ENCODE results near the gene CCT3. TPM values are rescaled to one million over a fixed set of nuclear protein-coding genes. Genes with fewer than 3 reads are reported as not detected.
A peak's percentile ranks its signal among the peaks of the same experiment; 100 is the strongest.
"Not testable (repeated sequence)": the region's sequence is repeated elsewhere in the genome, so short reads cannot be mapped to it uniquely, and the experiment has no call there.

Gene CCT3
- total and polyA plus RNA-seq, 2 donors: 169 to 178 TPM

DNA sequence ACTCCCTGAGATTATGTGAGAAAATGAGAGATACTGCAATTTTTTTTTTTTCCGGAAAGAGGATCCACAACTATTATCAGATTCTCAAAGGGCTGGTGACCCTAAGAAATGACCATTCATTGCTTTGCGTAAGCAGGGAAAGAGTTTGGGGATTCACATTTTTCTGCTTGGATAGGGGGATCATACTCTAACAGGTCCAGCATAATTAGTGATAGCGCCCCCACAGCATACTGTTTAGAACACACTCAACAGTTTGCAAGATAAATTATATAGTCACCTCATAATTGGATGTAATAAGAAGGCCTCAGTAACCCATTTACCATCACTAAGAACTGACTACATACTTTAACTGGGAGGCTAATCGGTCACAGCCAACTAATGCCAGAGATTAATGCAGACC lies 1.9 kb downstream of the CCT3 start:
- H3K27ac ChIP-seq (ENCODE audit: low read depth): no peak overlapping the region
- H3K4me1 ChIP-seq (ENCODE audit: insufficient read depth): peaks cover 2% of the 10 kb centered on the region
- 80% methylated on average over 4 of the region's 4 CpGs for WGBS
- peaks cover 2% of the 10 kb centered on the region for H3K36me3 ChIP-seq (ENCODE audit: insufficient read depth)
- no peak for DNase-seq (ENCODE audit: extremely low spot score)
- H3K4me3 ChIP-seq (ENCODE audit: low read depth, low read length): no peak overlapping the region

GRCh38 chr1:156323179-156323578 lies 14.9 kb downstream of the CCT3 start:
- not testable (repeated sequence) for H3K4me3 ChIP-seq (ENCODE audit: low read depth, low read length); H3K36me3 ChIP-seq (ENCODE audit: insufficient read depth); DNase-seq (ENCODE audit: extremely low spot score); H3K27ac ChIP-seq (ENCODE audit: low read depth); H3K4me1 ChIP-seq (ENCODE audit: insufficient read depth)
- WGBS: 92% methylated on average over 9 of the region's 9 CpGs

DNA sequence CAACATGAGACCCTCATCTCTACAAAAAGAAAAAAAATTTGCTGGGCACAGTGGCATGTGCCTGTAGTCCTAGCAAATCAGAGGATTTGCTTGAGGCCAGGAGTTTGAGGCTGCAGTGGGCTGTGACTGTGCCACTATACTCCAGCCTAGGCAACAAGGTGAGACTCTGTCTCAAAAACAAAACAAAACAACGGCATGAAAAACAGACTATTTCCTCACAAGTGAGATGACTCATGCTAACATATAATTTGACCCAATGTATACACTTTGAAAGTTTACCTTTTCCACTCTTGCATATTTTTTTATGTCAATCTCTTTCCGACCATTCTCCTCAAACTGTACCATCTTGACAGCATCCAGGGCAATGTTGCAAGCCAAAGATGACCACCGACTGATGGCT lies 17.5 kb downstream of the CCT3 start:
- Histone ChIP-seq H3K4me1 (ENCODE audit: insufficient read depth) (no peaks in the 10 kb centered on the region), H3K4me3 (ENCODE audit: low read depth, low read length) (no peak overlapping the region), H3K36me3 (ENCODE audit: insufficient read depth) (peaks cover 8% of the 10 kb centered on the region), H3K27ac (ENCODE audit: low read depth) (no peak overlapping the region)
- 83% methylated on average over 3 of the region's 3 CpGs for WGBS
- DNase-seq (ENCODE audit: extremely low spot score): no peak

DNA sequence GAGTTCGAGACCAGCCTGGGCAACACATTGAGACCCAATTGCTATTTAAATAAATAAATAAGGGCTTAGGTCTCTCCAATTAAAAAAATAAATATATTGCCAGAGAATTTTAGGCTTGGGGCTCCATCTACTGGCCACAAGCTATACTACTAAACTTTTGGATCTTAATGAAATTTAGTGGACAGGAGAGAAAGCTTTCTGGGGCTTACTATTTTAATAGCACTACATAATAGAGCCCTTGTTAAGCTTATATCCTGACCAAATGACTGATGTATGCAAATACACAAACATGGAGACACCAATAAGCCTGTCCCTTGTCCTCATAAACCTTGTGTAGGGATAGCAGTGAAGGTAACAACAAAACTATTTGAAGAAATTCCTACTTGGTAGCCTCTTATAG lies 18.4 kb downstream of the CCT3 start:
- H3K4me3 ChIP-seq (ENCODE audit: low read depth, low read length): no peak overlapping the region
- H3K36me3 ChIP-seq (ENCODE audit: insufficient read depth): peaks cover 10% of the 10 kb centered on the region
- no peak overlapping the region for H3K27ac ChIP-seq (ENCODE audit: low read depth)
- no peaks in the 10 kb centered on the region for H3K4me1 ChIP-seq (ENCODE audit: insufficient read depth)
- 70% methylated on average over 1 of the region's 1 CpG for WGBS
- DNase-seq (ENCODE audit: extremely low spot score): no peak

- Histone ChIP-seq H3K4me3 (ENCODE audit: low read depth, low read length) (no peak overlapping the region), H3K36me3 (ENCODE audit: insufficient read depth) (peaks cover 11% of the 10 kb centered on the region), H3K4me1 (ENCODE audit: insufficient read depth) (no peaks in the 10 kb centered on the region), H3K27ac (ENCODE audit: low read depth) (no peak overlapping the region)
- whole genome bisulfite sequencing: 94% methylated on average over 7 of the region's 7 CpGs
- no peak for DNase-seq (ENCODE audit: extremely low spot score)
Measured at GRCh38 chr1:156316909-156317308, 21.2 kb downstream of the CCT3 start.

- DNase-seq (ENCODE audit: extremely low spot score): no peak
- Histone ChIP-seq H3K36me3 (ENCODE audit: insufficient read depth) (peaks cover 11% of the 10 kb centered on the region), H3K4me3 (ENCODE audit: low read depth, low read length) (no peak overlapping the region), H3K27ac (ENCODE audit: low read depth) (no peak overlapping the region), H3K4me1 (ENCODE audit: insufficient read depth) (no peaks in the 10 kb centered on the region)
- WGBS: 86% methylated on average over 6 of the region's 6 CpGs
Measured at GRCh38 chr1:156310962-156311361, 27.1 kb downstream of the CCT3 start.

DNA sequence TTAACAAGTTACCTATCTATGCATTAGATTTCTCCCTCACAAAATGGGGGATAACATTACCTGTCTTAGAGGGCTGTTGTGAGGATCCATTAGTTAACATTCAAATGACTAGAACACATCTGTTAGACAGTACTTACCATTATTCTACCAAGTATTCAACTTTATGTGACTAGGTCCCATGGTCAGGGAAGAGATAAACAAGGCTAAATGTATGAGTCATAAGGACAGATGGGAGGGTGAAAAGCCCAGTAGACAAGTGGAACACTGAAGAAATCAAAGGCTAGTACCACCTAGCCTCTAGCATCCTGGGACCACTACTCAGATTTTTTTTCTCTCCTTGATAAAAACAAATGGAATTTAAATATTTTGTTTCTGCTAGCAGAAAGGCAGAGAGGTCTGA lies 30.0 kb downstream of the CCT3 start:
- no peak overlapping the region for H3K27ac ChIP-seq (ENCODE audit: low read depth)
- no peaks in the 10 kb centered on the region for H3K4me1 ChIP-seq (ENCODE audit: insufficient read depth)
- H3K4me3 ChIP-seq (ENCODE audit: low read depth, low read length): no peak overlapping the region
- DNase-seq (ENCODE audit: extremely low spot score): no peak
- peaks cover 9% of the 10 kb centered on the region for H3K36me3 ChIP-seq (ENCODE audit: insufficient read depth)

DNA sequence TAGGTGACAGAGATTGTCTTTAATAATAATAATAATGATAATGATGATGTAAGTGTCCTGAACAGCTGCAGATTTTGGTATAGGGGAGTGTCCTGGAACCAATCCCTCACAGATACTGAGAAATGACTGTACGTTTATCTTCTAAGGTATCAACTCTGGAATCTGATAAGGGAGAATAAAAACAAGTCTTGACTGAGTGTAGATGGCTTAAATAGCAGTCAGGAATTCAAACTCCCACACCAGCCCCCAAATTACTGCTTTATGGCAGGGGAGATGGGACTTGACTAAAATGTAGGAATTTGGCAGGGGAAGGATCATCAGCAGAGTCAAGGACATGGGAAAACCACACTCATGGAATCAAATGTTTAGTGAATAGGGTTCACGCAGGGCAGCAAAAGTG lies 32.9 kb downstream of the CCT3 start:
- H3K36me3 ChIP-seq (ENCODE audit: insufficient read depth): no peaks in the 10 kb centered on the region

DNA sequence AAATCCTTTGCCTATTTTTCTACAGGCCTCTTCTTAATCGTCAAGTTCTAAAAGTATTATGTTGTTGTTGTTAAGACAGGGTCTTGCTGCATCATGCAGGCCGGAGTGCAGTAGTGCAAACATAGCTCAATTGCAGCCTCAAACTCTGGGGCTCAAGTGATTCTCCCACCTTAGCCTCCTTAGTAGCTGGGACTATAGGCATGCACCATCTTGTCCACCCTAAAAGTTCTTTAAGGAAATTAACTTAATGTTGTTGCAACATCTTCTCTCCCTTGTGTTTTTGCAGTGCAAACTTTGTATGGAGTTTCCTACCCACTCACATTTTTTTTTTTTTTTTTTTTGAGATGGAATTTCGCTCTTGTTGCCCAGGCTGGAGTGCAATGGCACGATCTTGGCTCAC lies 34.9 kb downstream of the CCT3 start:
- Histone ChIP-seq H3K36me3 (ENCODE audit: insufficient read depth) (no peaks in the 10 kb centered on the region), H3K4me3 (ENCODE audit: low read depth, low read length) (no peak overlapping the region), H3K27ac (ENCODE audit: low read depth) (no peak overlapping the region), H3K4me1 (ENCODE audit: insufficient read depth) (no peaks in the 10 kb centered on the region)
- WGBS: 90% methylated on average over 4 of the region's 4 CpGs
- DNase-seq (ENCODE audit: extremely low spot score): no peak

More for the DNA sequence above, 32.9 kb downstream of the CCT3 start:
- Histone ChIP-seq H3K27ac (ENCODE audit: low read depth) (no peak overlapping the region), H3K4me1 (ENCODE audit: insufficient read depth) (no peaks in the 10 kb centered on the region), H3K4me3 (ENCODE audit: low read depth, low read length) (no peak overlapping the region)
- 61% methylated on average over 2 of the region's 2 CpGs for WGBS
- no peak for DNase-seq (ENCODE audit: extremely low spot score)

DNA sequence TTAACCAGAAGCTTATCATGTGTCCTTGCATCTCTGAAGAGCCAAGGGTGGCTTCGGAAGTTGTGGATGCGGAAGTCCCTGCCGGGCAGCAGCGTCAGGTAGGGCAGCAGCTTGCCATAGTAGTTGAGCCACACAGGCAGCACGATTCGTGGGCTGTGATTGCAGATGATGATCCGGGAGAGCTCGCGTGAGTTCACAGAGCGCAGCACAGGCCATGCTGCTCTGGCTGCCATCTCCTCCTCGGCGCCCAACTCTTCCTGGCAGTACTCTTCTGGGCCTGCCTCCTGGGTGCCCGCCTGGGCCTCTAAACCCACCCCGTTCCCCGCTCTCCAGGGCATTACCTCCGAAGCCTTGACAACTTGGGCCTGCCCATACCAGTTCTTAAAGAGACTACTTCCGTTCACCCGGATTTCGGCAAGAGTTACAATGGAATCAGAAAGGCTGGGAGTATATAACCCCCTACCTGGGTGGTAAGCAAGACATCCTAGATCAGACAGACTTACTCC lies 39.2 kb downstream of the CCT3 start, which contains the start of gene VHLL:
VHLL (minus strand) TSS at position 456 of the 506 bp plus-strand sequence; CDS start at position 338, 118 bp downstream.
- Histone ChIP-seq H3K4me1 (ENCODE audit: insufficient read depth) (peaks cover 3% of the 10 kb centered on the region), H3K36me3 (ENCODE audit: insufficient read depth) (no peaks in the 10 kb centered on the region), H3K27ac (ENCODE audit: low read depth) (no peak within 1 kb of the TSS), H3K4me3 (ENCODE audit: low read depth, low read length) (no peak within 1 kb of the TSS)
- no peak for DNase-seq (ENCODE audit: extremely low spot score)
- WGBS: 89% methylated on average over 19 of the region's 19 CpGs

GRCh38 chr1:156295391-156295947 lies 42.6 kb downstream of the CCT3 start, which contains the start of gene GLMP:
TSS of gene GLMP (minus strand) at chr1:156295679. CDS start at chr1:156295645, 34 bp downstream.
- Histone ChIP-seq H3K4me1 (ENCODE audit: insufficient read depth) (peaks cover 3% of the 10 kb centered on the region), H3K4me3 (ENCODE audit: low read depth, low read length) (peak within 1 kb of the TSS; percentile 77), H3K36me3 (ENCODE audit: insufficient read depth) (no peaks in the 10 kb centered on the region), H3K27ac (ENCODE audit: low read depth) (no peak within 1 kb of the TSS)
- no peak for DNase-seq (ENCODE audit: extremely low spot score)
- under 1% methylated on average over 17 of the region's 17 CpGs for WGBS

GRCh38 chr1:156293895-156294294 lies 44.2 kb downstream of the CCT3 start:
- no peaks in the 10 kb centered on the region for H3K36me3 ChIP-seq (ENCODE audit: insufficient read depth)

DNA sequence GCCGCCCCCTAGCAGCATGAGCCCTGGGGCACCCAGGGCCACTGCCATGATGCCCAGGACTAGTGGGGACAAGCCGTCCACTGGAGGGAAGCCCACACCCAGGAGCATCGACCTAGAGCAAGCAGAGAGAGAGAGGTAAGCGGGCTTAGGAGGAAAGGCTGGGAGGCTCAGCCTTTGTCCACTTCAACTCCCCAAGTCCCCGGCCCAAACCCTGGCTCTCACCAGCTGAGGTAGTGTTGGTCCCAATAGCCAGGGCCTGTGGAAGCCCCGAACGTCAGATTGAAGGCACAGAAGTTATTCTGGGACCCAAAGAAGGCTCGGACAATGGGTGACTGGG lies 45.0 kb downstream of the CCT3 start:
- DNase-seq (ENCODE audit: extremely low spot score): no peak
- WGBS: 93% methylated on average over 8 of the region's 8 CpGs
- no peaks in the 10 kb centered on the region for H3K36me3 ChIP-seq (ENCODE audit: insufficient read depth)
- peaks cover 3% of the 10 kb centered on the region for H3K4me1 ChIP-seq (ENCODE audit: insufficient read depth)
- H3K27ac ChIP-seq (ENCODE audit: low read depth): no peak overlapping the region
- H3K4me3 ChIP-seq (ENCODE audit: low read depth, low read length): no peak overlapping the region

More at GRCh38 chr1:156293895-156294294, 44.2 kb downstream of the CCT3 start:
- WGBS: 90% methylated on average over 9 of the region's 9 CpGs
- no peak overlapping the region for H3K4me3 ChIP-seq (ENCODE audit: low read depth, low read length)
- DNase-seq (ENCODE audit: extremely low spot score): no peak
- H3K27ac ChIP-seq (ENCODE audit: low read depth): no peak overlapping the region
- peaks cover 3% of the 10 kb centered on the region for H3K4me1 ChIP-seq (ENCODE audit: insufficient read depth)

- 10% methylated on average over 37 of the region's 37 CpGs for WGBS
- Histone ChIP-seq H3K4me1 (ENCODE audit: insufficient read depth) (peaks cover 3% of the 10 kb centered on the region), H3K36me3 (ENCODE audit: insufficient read depth) (no peaks in the 10 kb centered on the region), H3K4me3 (ENCODE audit: low read depth, low read length) (peak overlapping the region; percentile 47), H3K27ac (ENCODE audit: low read depth) (peak overlapping the region; percentile 88)
- no peak for DNase-seq (ENCODE audit: extremely low spot score)
Measured at GRCh38 chr1:156291226-156292061, 46.6 kb downstream of the CCT3 start.

Measured in urinary bladder (tissue), 4 donors.